CD4-positive, alpha-beta T cell (primary cell): ENCODE data around the gene AKR1C8. TPM values are rescaled to one million over a fixed set of nuclear protein-coding genes. Genes with fewer than 3 reads are reported as not detected.

Experiments used
- ATAC-seq: fragments of 200-7000 bp; cut with Tn5 transposase; one replicate; pipeline ENCODE4 v1.10.0; 2022; ENCODE audit warnings: mild to moderate bottlenecking; ENCODE audit not compliant: poor library complexity
- CTCF ChIA-PET: fragments of 350-600 bp; sonication (Branson Sonifier 250); formaldehyde crosslinking; loops from one replicate; lab custom pipeline; 2021; ENCODE audit warnings: antibody characterized with exemption, inconsistent platforms; lab: Charles Lee
- POLR2A ChIA-PET: fragments of 350-600 bp; sonication (Branson Sonifier 250); formaldehyde crosslinking; loops from one replicate; lab custom pipeline; 2021; ENCODE audit warnings: antibody characterized with exemption, inconsistent platforms; lab: Charles Lee
- DNase-seq, 14 experiments: peaks; one replicate each; pipeline ENCODE4 v3.0.0-alpha.2; 2013 to 2020; ENCODE audit warnings: mixed read lengths in 2 of 14
- H3K27ac ChIP-seq, 2 donors: one replicate each; pipeline versions ENCODE4 v1.5.1 to v1.7.0; 2013; ENCODE audit warnings: low read length in 2 of 2, low read depth in 1 of 2, mild to moderate bottlenecking in 1 of 2
- H3K27me3 ChIP-seq, 2 experiments: 1 replicate in 1 of 2; 2 replicates in 1 of 2; pipeline versions ENCODE4 v1.6.1 to v1.7.0; 2013; ENCODE audit warnings: low read length in 2 of 2, control low read depth in 1 of 2, mild to moderate bottlenecking in 1 of 2, moderate library complexity in 1 of 2; ENCODE audit not compliant: insufficient read depth in 2 of 2, control insufficient read depth in 1 of 2
- H3K36me3 ChIP-seq: one replicate; pipeline ENCODE4 v1.6.1; 2013; ENCODE audit warnings: low read length, control low read depth; ENCODE audit not compliant: insufficient read depth
- H3K4me1 ChIP-seq: one replicate; pipeline ENCODE4 v1.6.1; 2013; ENCODE audit warnings: low read length, control low read depth; ENCODE audit not compliant: insufficient read depth
- H3K4me3 ChIP-seq: one replicate; pipeline ENCODE4 v1.5.1; 2013; ENCODE audit warnings: mild to moderate bottlenecking, low read length, moderate library complexity
- H3K9me3 ChIP-seq, 2 experiments: 1 replicate in 1 of 2; 2 replicates in 1 of 2; pipeline versions ENCODE4 v1.6.1 to v1.7.0; 2013; ENCODE audit warnings: low read length in 2 of 2, mild to moderate bottlenecking in 2 of 2, control low read depth in 1 of 2, moderate library complexity in 1 of 2; ENCODE audit not compliant: control insufficient read depth in 1 of 2, insufficient read depth in 1 of 2
- H3K27ac Mint-ChIP-seq: one replicate; pipeline ENCODE4 v1.8.0; 2020; ENCODE audit warnings: mixed read lengths
- H3K27me3 Mint-ChIP-seq: one replicate; pipeline ENCODE4 v1.8.0; 2021; ENCODE audit warnings: mixed read lengths
- H3K36me3 Mint-ChIP-seq: one replicate; pipeline ENCODE4 v1.8.0; 2021; ENCODE audit warnings: low read depth, mixed read lengths
- H3K4me1 Mint-ChIP-seq: one replicate; pipeline ENCODE4 v1.8.0; 2021; ENCODE audit warnings: low read depth, mixed read lengths
- H3K4me3 Mint-ChIP-seq: one replicate; pipeline ENCODE4 v1.8.0; 2020; ENCODE audit warnings: mild to moderate bottlenecking, mixed read lengths
- H3K9me3 Mint-ChIP-seq: one replicate; pipeline ENCODE4 v1.8.0; 2020; ENCODE audit warnings: mixed read lengths
- intact Hi-C, 2 experiments: fragments of 100-400 bp; cut with DNase I in 1 of 2; cut with micrococcal nuclease in 1 of 2; formaldehyde crosslinking; loops; one replicate each; pipeline versions ENCODE4 v1.15.1 to v1.9.0; 2023 to 2025; cut with DNase I, micrococcal nuclease
- total RNA-seq, 174 experiments: library from RNA in 2 of 174; stranded (reverse) in 2 of 174; gene quantifications; one replicate each; pipeline ENCODE4 v1.2.3 and lab custom pipeline; 2021 to 2026
- TF ChIP-seq, protein P1 (sequence below): fragments of 200-600 bp; IDR thresholded peaks from one replicate; pipeline ENCODE4 v1.8.0; 2022; ENCODE audit warnings: antibody characterized with exemption, mild to moderate bottlenecking

Gene AKR1C8
- total RNA-seq, 2 experiments from 2014 or later: 0.27 to 0.28 TPM

DNA sequence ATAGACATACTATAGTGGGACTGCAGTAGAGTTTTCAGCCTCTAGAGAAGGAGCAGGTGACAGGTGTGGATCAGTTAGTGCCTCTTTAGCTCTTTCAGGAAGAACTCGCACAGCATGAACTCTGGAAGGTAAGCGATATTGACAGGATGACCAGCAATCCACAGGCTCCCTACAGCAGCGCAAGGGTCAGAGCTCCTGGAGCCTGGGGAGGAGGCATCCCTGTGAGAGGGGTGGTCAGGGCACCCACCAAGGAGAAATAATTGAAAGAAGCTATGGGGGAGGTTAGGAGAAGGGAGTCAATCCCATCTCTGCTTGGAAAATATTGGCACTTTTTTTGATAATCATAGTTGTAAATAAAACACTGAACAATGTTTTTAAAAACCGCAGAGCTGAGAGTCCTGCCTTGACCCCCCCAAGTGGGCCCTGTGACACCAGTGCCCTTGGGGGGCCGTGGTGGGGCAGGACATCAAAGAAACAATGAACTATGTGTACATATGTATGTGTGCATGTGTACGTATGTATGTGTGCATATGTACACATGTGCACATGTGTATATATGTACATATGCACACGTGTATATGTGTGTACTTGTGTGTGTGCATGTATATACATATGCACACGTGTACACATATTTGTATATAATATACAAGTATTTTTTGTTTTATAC, 77.0 kb downstream of the AKR1C8 start:
- CTCF ChIA-PET: no interaction called here
- Histone ChIP-seq H3K4me3 (no peak overlapping the region), H3K36me3 (peaks cover 6% of the 10 kb centered on the region), H3K27ac (no peak overlapping the region), H3K4me1 (no peaks in the 10 kb centered on the region), H3K9me3 (peaks cover 0 to 5% of the 10 kb centered on the region in 2 experiments), H3K27me3 (no peaks in the 10 kb centered on the region)
- peaks cover 8% of the 10 kb centered on the region for H3K36me3 Mint-ChIP-seq
- no peak overlapping the region for H3K4me3 Mint-ChIP-seq
- DNase-seq (no peak), ATAC-seq (no peak)
- no peaks in the 10 kb centered on the region for H3K9me3 Mint-ChIP-seq
- intact Hi-C loops: no loop called here
- H3K27me3 Mint-ChIP-seq: no peaks in the 10 kb centered on the region
- POLR2A ChIA-PET: no interaction called here
- H3K4me1 Mint-ChIP-seq: no peaks in the 10 kb centered on the region
- no peak overlapping the region for H3K27ac Mint-ChIP-seq
- TF ChIP-seq, protein P1, sequence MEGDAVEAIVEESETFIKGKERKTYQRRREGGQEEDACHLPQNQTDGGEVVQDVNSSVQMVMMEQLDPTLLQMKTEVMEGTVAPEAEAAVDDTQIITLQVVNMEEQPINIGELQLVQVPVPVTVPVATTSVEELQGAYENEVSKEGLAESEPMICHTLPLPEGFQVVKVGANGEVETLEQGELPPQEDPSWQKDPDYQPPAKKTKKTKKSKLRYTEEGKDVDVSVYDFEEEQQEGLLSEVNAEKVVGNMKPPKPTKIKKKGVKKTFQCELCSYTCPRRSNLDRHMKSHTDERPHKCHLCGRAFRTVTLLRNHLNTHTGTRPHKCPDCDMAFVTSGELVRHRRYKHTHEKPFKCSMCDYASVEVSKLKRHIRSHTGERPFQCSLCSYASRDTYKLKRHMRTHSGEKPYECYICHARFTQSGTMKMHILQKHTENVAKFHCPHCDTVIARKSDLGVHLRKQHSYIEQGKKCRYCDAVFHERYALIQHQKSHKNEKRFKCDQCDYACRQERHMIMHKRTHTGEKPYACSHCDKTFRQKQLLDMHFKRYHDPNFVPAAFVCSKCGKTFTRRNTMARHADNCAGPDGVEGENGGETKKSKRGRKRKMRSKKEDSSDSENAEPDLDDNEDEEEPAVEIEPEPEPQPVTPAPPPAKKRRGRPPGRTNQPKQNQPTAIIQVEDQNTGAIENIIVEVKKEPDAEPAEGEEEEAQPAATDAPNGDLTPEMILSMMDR: no peak

GRCh38 chr10:5106553-5106952, 78.4 kb downstream of the AKR1C8 start:
- no peak for DNase-seq
- no peaks in the 10 kb centered on the region for H3K4me1 ChIP-seq
- TF ChIP-seq, protein P1: no peak
- H3K27me3 ChIP-seq: no peaks in the 10 kb centered on the region
- H3K27ac ChIP-seq: no peak overlapping the region
- no peak overlapping the region for H3K4me3 ChIP-seq
- Mint-ChIP-seq H3K9me3 (no peaks in the 10 kb centered on the region), H3K36me3 (peaks cover 8% of the 10 kb centered on the region), H3K27me3 (no peaks in the 10 kb centered on the region), H3K27ac (no peak overlapping the region), H3K4me1 (no peaks in the 10 kb centered on the region), H3K4me3 (no peak overlapping the region)
- ChIA-PET POLR2A (no interaction called here), CTCF (interaction anchor here (1.0 kb wide), 1 partner anchor 12 kb away, joined by 3 read pairs; the partner anchor contains the start of gene AKR1C3)
- no peak for ATAC-seq
- intact Hi-C loops: no loop called here
- H3K9me3 ChIP-seq: peaks cover 0 to 5% of the 10 kb centered on the region in 2 experiments
- H3K36me3 ChIP-seq: peaks cover 6% of the 10 kb centered on the region

DNA sequence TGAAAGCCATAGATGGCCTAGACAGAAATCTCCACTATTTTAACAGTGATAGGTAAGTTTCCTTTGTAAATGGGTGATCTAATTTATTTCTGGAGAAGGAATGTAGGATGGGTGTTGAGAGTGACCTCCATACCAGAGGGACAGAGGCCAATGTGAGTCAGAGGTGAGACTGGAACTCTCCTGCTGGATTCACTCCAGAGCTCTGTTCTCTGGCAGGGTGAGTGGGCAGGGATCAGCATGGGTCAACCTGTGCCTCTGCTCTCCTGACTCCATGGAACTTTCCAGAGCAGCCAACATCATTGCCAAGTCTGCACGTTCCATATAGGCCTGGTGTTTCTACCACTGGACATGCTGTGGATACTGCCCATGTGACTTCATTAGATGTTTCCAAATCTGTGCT, 79.3 kb downstream of the AKR1C8 start:
- ChIA-PET CTCF (no interaction called here), POLR2A (no interaction called here)
- H3K9me3 Mint-ChIP-seq: no peaks in the 10 kb centered on the region
- no peaks in the 10 kb centered on the region for H3K4me1 Mint-ChIP-seq
- H3K27ac ChIP-seq: no peak overlapping the region
- H3K9me3 ChIP-seq: peaks cover 0 to 5% of the 10 kb centered on the region in 2 experiments
- intact Hi-C loops: no loop called here
- peaks cover 8% of the 10 kb centered on the region for H3K36me3 Mint-ChIP-seq
- no peaks in the 10 kb centered on the region for H3K4me1 ChIP-seq
- H3K4me3 Mint-ChIP-seq: no peak overlapping the region
- ATAC-seq (no peak), DNase-seq (no peak)
- TF ChIP-seq, protein P1: no peak
- H3K36me3 ChIP-seq: peaks cover 6% of the 10 kb centered on the region
- H3K27me3 Mint-ChIP-seq: no peaks in the 10 kb centered on the region
- no peak overlapping the region for H3K4me3 ChIP-seq
- H3K27me3 ChIP-seq: no peaks in the 10 kb centered on the region
- no peak overlapping the region for H3K27ac Mint-ChIP-seq

Other genes starting within 250 kb of the AKR1C8 start
- gene AKR1C1, start 221.7 kb downstream of the AKR1C8 start, total RNA-seq: 1 to 10 TPM; 1.6 to 2.6 TPM
- gene AKR1C2, start 181.3 kb downstream of the AKR1C8 start, total RNA-seq: under 1 TPM in 1 of 2 experiments, not detected in 1; 0.41 TPM
- 1 to 10 TPM; 1.9 to 2.0 TPM for gene AKR1C3, start 90.7 kb downstream of the AKR1C8 start, total RNA-seq
- not detected for gene AKR1C4, start 11.7 kb upstream of the AKR1C8 start, total RNA-seq
- not detected for gene UCN3, start 179.8 kb upstream of the AKR1C8 start, total RNA-seq
- gene TUBAL3, start 219.7 kb upstream of the AKR1C8 start, total RNA-seq: not detected
- 10 to 100 TPM; 29.0 to 30.5 TPM for gene NET1, start 227.4 kb upstream of the AKR1C8 start, total RNA-seq